Lung (tissue), 12 donors: ENCODE measurements around the gene PEPD. TPM values are rescaled to one million over a fixed set of nuclear protein-coding genes. Genes with fewer than 3 reads are reported as not detected.

Source experiments
- ATAC-seq: fragments of 200-7000 bp; cut with Tn5 transposase; one replicate; pipeline ENCODE4 v1.9.1; 2020; ENCODE audit warnings: moderate number of reproducible peaks; ENCODE audit not compliant: insufficient read depth, low FRiP score
- DNase-seq, 3 donors: peaks; one replicate each; pipeline ENCODE4 v3.0.0-alpha.2; 2013 to 2017
- H3K27ac ChIP-seq, 2 donors: one replicate each; pipeline ENCODE4 v1.5.1; 2013; ENCODE audit warnings: mild to moderate bottlenecking in 2 of 2, moderate library complexity in 2 of 2, control low read depth in 1 of 2, inconsistent platforms in 1 of 2, low read depth in 1 of 2, low read length in 1 of 2
- H3K27me3 ChIP-seq, 3 donors: one replicate each; pipeline ENCODE4 v1.5.1; 2013; ENCODE audit warnings: low read length in 2 of 3; ENCODE audit not compliant: control insufficient read depth in 3 of 3, insufficient read depth in 3 of 3
- H3K36me3 ChIP-seq, 4 donors: one replicate each; pipeline ENCODE4 v1.5.1; 2013; ENCODE audit warnings: low read length in 4 of 4, mild to moderate bottlenecking in 1 of 4, moderate library complexity in 1 of 4; ENCODE audit not compliant: control insufficient read depth in 4 of 4, insufficient read depth in 4 of 4
- H3K4me1 ChIP-seq, 5 donors: one replicate each; pipeline ENCODE4 v1.5.1; 2013; ENCODE audit warnings: low read length in 5 of 5, mild to moderate bottlenecking in 2 of 5, moderate library complexity in 1 of 5; ENCODE audit not compliant: control insufficient read depth in 5 of 5, insufficient read depth in 5 of 5
- H3K4me3 ChIP-seq: one replicate; pipeline ENCODE4 v1.5.1; 2013; ENCODE audit warnings: mild to moderate bottlenecking, control low read depth, moderate library complexity
- H3K9ac ChIP-seq, 2 donors: one replicate each; pipeline ENCODE4 v1.5.1; 2013; ENCODE audit warnings: low read length in 2 of 2, control low read depth in 1 of 2; ENCODE audit not compliant: insufficient read depth in 1 of 2
- H3K9me3 ChIP-seq, 4 donors: one replicate each; pipeline ENCODE4 v1.5.1; 2013; ENCODE audit warnings: low read length in 3 of 4, mild to moderate bottlenecking in 1 of 4, moderate library complexity in 1 of 4; ENCODE audit not compliant: control insufficient read depth in 4 of 4, insufficient read depth in 3 of 4
- CTCF ChIP-seq: IDR thresholded peaks from 2 replicates; pipeline ENCODE4 v1.5.1; 2012; ENCODE audit warnings: mild to moderate bottlenecking; ENCODE audit errors: control extremely low read depth, extremely low read depth
- WGBS, 2 donors: extraction: QIAGEN DNeasy Blood & Tissue Kit; methylation state at CpG; one replicate each; pipeline ENCODE4 v1.1.7; 2013; 5-methylcytosine and 5-hydroxymethylcytosine counted together
- polyA plus RNA-seq, 2 donors: library from polyadenylated mRNA; stranded (reverse); fragments of 200-250 nt; gene quantifications; one replicate each; pipeline ENCODE4 v1.2.1, GENCODE V29; 2013
- total RNA-seq, 2 donors: library from RNA; depleted of rRNA in 1 of 2; stranded (reverse); fragments of >200 nt in 1 of 2; gene quantifications; one replicate each; pipeline ENCODE4 v1.2.1, GENCODE V29; 2014 to 2021
- donor health status: control.
- donor health status: control.
- donor health status: Bipolar disorder and iron deficiency.
- donor health status: healthy.
- donor health status: DM: yes; HTN: yes; CAD: no.

Gene PEPD
- total and polyA plus RNA-seq, 4 donors, result 29.6 to 88.2 (median 73.4) TPM

GRCh38 chr19:33449799-33450198 is 71.8 kb downstream of the PEPD start:
- H3K36me3 ChIP-seq, result peaks cover 0 to 2% (median 0%) of the 10 kb centered on the region in 4 donors
- H3K27me3 ChIP-seq, result no peaks in the 10 kb centered on the region
- H3K9me3 ChIP-seq, result no peaks in the 10 kb centered on the region
- no peaks in the 10 kb centered on the region for H3K4me1 ChIP-seq
- no peak overlapping the region for H3K9ac ChIP-seq
- 92 to 94% methylated on average over 6 of the region's 6 CpGs for WGBS, 2 donors
- no peak overlapping the region for H3K27ac ChIP-seq
- H3K4me3 ChIP-seq, result no peak overlapping the region
- DNase-seq (no peak), ATAC-seq (no peak)
- TF ChIP-seq CTCF, result no peak

GRCh38 chr19:33448159-33448516 is 73.5 kb downstream of the PEPD start:
- 91 to 93% methylated on average over 9 of the region's 9 CpGs for WGBS, 2 donors
- TF ChIP-seq CTCF, result no peak
- Histone ChIP-seq H3K9ac (no peak overlapping the region), H3K27me3 (no peaks in the 10 kb centered on the region), H3K27ac (no peak overlapping the region), H3K36me3 (peaks cover 0 to 2% (median 0%) of the 10 kb centered on the region in 4 donors), H3K4me3 (no peak overlapping the region), H3K9me3 (no peaks in the 10 kb centered on the region), H3K4me1 (no peaks in the 10 kb centered on the region)
- no peak for ATAC-seq
- DNase-seq, result no peak

GRCh38 chr19:33447336-33448158 is 74.0 kb downstream of the PEPD start:
- Histone ChIP-seq H3K4me3 (no peak overlapping the region), H3K27me3 (no peaks in the 10 kb centered on the region), H3K9me3 (no peaks in the 10 kb centered on the region), H3K27ac (no peak overlapping the region), H3K36me3 (peaks cover 0 to 2% (median 0%) of the 10 kb centered on the region in 4 donors), H3K9ac (no peak overlapping the region), H3K4me1 (no peaks in the 10 kb centered on the region)
- no peak for TF ChIP-seq CTCF
- DNase-seq (no peak), ATAC-seq (no peak)
- WGBS, 2 donors, result 67 to 80% methylated on average over 18 of the region's 18 CpGs
